Measurements from ENCODE around the gene SENP6.
A peak's percentile ranks its signal among the peaks of the same experiment; 100 is the strongest.
"Not testable (repeated sequence)": the region's sequence is repeated elsewhere in the genome, so short reads cannot be mapped to it uniquely, and the experiment has no call there.

Gene SENP6

GRCh38 chr6:75590370-75590769 is 11.3 kb upstream of the SENP6 start:
- no peak for DNase-seq (ENCODE audit: low read depth in 1 of 2, low spot score in 1 of 2)
- no peak for TF ChIP-seq JUND (IDR thresholded peaks at IDR 0.05; ENCODE audit: low read depth)
- in situ Hi-C loops (cut with HindIII; ENCODE audit: low pct_unique_long_range_greater_than_20kb, low sequenced_read_pairs), result no loop called here

DNA sequence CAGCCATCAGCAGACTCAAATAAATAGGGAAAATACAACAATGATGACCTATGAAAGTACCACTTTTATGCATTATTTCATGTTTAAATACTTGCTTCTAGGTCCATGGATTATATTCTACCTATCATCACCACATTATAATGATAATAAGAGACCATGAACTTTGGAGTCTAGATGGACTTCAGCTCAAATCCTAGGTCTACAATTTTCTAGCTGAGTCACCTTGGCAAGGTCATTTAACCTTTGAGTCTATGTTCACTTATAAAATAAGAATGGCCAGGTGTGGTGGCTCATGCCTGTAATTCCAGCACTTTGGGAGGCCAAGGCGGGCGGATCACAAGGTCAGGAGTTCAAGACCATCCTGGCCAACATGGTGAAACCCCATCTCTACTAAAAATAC is 5.3 kb upstream of the SENP6 start:
- in situ Hi-C loops (cut with HindIII; ENCODE audit: low pct_unique_long_range_greater_than_20kb, low sequenced_read_pairs); DNase-seq (ENCODE audit: low read depth in 1 of 2, low spot score in 1 of 2): not testable (repeated sequence)

DNA sequence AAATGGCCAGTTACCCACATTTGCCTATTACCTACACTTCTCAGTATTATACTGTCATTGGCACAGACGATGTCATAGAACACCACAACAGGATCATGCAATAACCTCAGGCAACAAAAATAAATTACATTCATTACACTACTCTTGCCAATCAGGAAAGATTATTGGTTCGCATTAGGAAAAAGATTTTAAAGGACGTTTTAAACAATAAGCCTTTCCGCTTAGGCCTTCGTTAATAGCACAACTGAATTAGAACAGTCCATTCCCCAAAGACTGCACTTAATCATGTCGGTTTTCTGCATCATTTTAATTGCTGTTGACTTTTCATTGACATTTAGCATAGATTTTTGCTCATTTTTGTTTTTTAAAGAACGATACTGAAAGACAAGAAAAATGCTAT is 912 bp upstream of the SENP6 start:
- in situ Hi-C loops (cut with HindIII; ENCODE audit: low pct_unique_long_range_greater_than_20kb, low sequenced_read_pairs), result no loop called here
- no peak for TF ChIP-seq JUND (IDR thresholded peaks at IDR 0.05; ENCODE audit: low read depth)
- DNase-seq (ENCODE audit: low read depth in 1 of 2, low spot score in 1 of 2), result no peak

DNA sequence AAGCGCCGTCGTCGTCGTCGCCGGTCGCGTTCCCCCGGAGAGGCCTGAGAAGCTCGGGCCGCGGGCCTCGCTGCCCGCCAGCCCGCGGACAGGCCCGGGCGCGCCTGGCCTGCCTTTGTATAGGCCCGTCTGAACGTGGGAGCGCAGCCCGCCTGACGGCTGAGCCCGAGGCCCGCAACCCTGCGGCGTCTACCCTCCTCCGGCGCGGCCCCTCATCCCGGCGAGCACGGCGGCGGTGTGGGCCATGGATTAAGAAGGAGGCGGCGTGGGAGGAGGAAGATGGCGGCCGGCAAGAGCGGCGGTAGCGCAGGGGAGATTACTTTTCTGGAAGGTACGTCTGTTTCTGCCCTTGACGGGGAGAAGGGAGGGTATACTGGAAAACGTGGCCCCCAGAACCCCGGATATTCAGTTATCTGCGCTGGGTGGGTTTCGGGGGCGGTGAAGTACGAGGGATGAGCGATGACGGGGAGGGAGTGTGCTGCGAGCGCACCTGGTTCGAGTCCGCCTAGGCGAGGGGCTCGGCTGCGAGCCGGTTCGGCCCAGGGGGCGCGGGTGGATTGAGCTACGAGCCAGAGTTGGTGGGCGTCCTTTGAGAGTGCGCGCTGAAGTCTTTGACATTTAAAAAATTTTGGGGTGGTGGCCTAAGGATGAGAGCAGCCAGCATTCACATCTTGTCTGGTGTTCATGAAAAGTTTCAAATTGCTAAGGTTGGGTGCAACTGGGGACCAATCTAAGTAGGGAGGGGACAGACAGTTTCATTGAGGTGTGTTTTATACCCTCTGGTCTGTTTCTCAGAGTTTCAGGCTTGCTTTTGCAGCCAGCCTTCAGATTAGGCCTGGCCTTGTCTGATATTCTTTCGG is 796 bp downstream of the SENP6 start:
- peak in 1 of 2 experiments; percentile 47 for DNase-seq (ENCODE audit: low read depth in 1 of 2, low spot score in 1 of 2)
- TF ChIP-seq JUND (IDR thresholded peaks at IDR 0.05; ENCODE audit: low read depth), result no peak
- in situ Hi-C loops (cut with HindIII; ENCODE audit: low pct_unique_long_range_greater_than_20kb, low sequenced_read_pairs), result no loop called here

DNA sequence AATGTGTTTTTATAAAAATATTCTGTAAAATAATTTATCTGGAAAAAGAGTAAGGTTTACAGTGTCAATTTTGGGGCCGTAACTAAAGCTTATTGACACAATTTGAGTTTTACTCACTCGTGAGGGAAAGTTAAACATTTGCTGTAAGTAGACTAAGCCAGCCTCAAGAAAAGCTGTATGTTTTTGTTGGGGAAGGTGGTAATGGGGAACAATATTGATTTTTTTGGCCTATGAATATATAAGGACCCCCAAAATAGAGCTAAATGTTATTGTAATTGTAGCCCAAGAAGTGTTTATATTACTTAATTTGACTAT is 1.4 kb downstream of the SENP6 start:
- TF ChIP-seq JUND (IDR thresholded peaks at IDR 0.05; ENCODE audit: low read depth), result no peak
- in situ Hi-C loops (cut with HindIII; ENCODE audit: low pct_unique_long_range_greater_than_20kb, low sequenced_read_pairs), result no loop called here

GRCh38 chr6:75604294-75604693 is 2.6 kb downstream of the SENP6 start:
- no peak for DNase-seq (ENCODE audit: low read depth in 1 of 2, low spot score in 1 of 2)
- in situ Hi-C loops (cut with HindIII; ENCODE audit: low pct_unique_long_range_greater_than_20kb, low sequenced_read_pairs), result no loop called here
- TF ChIP-seq JUND (IDR thresholded peaks at IDR 0.05; ENCODE audit: low read depth), result no peak

More for the DNA sequence above, 1.4 kb downstream of the SENP6 start:
- no peak for DNase-seq (ENCODE audit: low read depth in 1 of 2, low spot score in 1 of 2)

- no peak for DNase-seq (ENCODE audit: low read depth in 1 of 2, low spot score in 1 of 2)
- in situ Hi-C loops (cut with HindIII; ENCODE audit: low pct_unique_long_range_greater_than_20kb, low sequenced_read_pairs), result no loop called here
- TF ChIP-seq JUND (IDR thresholded peaks at IDR 0.05; ENCODE audit: low read depth), result no peak
Observed at GRCh38 chr6:75605635-75606034, 4.0 kb downstream of the SENP6 start.

DNA sequence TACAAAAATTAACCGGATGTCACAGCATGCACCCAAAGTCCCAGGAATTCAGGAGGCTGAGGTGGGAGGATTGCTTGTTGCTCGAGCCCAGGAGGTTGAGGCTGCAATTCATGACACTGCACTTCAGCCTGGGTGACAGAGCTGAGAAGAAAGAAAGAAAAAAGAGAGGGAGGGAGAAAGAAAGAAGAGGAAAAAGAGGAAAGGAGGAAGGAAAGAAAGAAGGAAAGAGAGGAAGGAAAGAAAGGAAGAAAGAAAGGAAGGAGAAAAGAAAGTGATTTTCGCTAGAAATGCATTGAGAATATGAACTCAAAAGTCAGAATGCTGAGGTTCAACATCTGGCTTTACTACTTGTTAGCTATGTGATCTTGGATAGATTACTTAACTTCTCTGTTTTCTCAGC is 6.6 kb downstream of the SENP6 start:
- no peak for DNase-seq (ENCODE audit: low read depth in 1 of 2, low spot score in 1 of 2)
- in situ Hi-C loops (cut with HindIII; ENCODE audit: low pct_unique_long_range_greater_than_20kb, low sequenced_read_pairs), result no loop called here
- no peak for TF ChIP-seq JUND (IDR thresholded peaks at IDR 0.05; ENCODE audit: low read depth)

- TF ChIP-seq JUND (IDR thresholded peaks at IDR 0.05; ENCODE audit: low read depth), result no peak
- in situ Hi-C loops (cut with HindIII; ENCODE audit: low pct_unique_long_range_greater_than_20kb, low sequenced_read_pairs), result no loop called here
- no peak for DNase-seq (ENCODE audit: low read depth in 1 of 2, low spot score in 1 of 2)
Observed at GRCh38 chr6:75608956-75609533, 7.4 kb downstream of the SENP6 start.

DNA sequence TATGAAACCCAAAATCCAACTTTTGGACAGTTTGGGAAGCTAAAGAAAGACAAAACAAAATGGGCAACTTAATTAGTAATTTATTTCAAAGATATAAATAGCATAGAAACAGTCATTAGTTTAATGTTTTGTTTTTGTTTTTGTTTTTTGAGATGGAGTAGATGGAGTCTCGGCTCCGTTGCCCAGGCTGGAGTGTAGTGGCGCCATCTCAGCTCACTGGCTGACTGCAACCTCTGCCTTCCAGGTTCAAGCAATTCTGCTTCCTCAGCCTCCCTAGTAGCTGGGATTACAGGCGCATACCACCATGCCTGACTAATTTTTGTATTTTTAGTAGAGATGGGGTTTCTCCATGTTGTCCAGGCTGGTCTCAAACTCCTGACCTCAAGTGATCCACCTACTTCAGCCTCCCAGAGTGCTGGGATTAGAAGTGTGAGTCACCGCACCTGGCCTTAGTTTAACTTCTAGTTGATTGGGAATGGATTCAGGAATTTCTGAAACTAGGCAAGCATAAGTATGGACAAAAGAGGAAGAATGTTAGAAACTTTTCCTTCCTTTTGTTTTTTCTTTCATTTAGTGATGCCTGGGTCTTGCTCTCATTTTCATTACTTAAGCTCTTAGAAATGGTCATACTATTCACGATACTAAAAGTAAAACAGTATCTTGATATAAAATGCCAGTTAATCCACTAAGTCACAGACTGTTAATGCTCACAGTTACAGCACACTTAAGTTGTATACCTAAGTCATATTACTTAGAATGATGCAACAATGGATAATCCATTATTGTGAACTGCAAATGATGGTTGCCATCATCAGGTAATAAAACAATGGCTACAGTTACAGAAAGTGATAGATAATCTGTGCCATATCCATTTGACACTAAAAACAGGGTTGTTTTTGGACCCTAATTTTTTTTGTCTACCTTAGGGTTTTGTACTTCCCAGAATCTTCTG is 8.2 kb downstream of the SENP6 start:
- in situ Hi-C loops (cut with HindIII; ENCODE audit: low pct_unique_long_range_greater_than_20kb, low sequenced_read_pairs), result no loop called here
- no peak for DNase-seq (ENCODE audit: low read depth in 1 of 2, low spot score in 1 of 2)
- no peak for TF ChIP-seq JUND (IDR thresholded peaks at IDR 0.05; ENCODE audit: low read depth)

DNA sequence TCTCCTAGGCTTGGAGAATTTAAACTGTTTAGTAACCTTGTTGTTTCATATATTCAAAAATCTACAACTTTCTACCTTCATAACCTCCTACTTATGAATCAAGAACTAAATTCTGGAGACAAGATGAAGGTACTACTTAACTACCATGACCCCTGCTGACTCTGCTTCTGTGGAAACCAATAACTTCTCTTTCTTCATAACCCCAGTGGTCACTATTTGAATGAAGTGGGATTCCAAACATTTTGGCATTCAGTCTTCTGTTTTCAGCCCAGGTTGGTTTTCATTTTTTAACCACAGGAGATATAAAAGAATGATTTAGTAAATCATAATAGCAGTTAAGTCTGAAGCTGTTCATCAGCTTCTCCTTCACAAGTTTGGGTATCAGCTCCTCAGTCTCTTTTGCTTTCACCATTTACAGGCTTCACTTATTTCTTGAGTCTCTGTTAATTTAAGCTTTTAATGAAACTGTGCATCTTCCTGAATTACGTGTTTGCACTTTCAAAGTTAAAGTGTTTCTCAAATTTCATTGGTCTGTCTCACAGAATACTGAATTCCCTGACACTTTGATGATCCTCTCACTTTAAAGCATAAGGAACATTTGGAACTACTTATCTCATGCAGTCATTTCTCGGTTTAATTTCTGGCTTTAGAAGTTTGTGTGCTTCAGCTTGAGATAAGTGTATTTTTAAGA is 9.5 kb downstream of the SENP6 start:
- DNase-seq (ENCODE audit: low read depth in 1 of 2, low spot score in 1 of 2), result no peak
- in situ Hi-C loops (cut with HindIII; ENCODE audit: low pct_unique_long_range_greater_than_20kb, low sequenced_read_pairs), result no loop called here
- no peak for TF ChIP-seq JUND (IDR thresholded peaks at IDR 0.05; ENCODE audit: low read depth)

DNA sequence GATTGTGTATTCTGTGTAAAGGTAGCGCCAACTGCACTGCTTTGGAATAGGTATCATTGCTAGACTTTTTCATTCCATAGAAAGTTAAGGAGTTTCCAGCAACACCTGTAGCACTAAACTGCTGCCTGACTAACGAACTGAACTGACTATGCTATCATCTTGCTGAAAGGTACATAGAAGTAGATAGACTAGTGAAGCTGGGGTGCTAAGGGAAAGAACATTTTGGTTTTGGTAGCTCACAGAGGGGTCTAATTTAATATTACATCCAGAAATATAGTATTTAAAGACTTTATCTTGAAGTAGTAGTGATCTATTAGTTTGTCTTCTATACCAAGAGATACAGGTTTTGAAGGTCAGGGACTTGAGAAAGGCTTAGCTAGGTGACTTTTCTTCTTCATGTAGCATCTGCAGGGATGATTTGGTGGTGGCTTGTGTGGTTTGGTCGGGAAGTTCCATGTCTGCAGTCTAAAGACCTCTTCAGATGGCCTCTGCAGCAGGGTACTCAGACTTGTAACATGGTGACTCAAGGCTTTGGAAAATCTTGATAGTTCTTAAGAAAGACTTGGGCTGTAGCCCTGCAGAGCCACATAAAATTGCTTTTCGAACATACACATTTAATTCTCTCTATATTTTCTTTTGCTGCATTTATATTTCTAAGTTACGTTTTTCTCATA is 10.2 kb downstream of the SENP6 start:
- DNase-seq (ENCODE audit: low read depth in 1 of 2, low spot score in 1 of 2), result no peak

More for the DNA sequence above, 10.2 kb downstream of the SENP6 start:
- in situ Hi-C loops (cut with HindIII; ENCODE audit: low pct_unique_long_range_greater_than_20kb, low sequenced_read_pairs), result no loop called here
- no peak for TF ChIP-seq JUND (IDR thresholded peaks at IDR 0.05; ENCODE audit: low read depth)

Data from T47D (cell line).